Fibroblast of villous mesenchyme (primary cell): Measurements from ENCODE around the gene CORO1A. TPM values are rescaled to one million over a fixed set of nuclear protein-coding genes. Genes with fewer than 3 reads are reported as not detected.
"Not testable (repeated sequence)": the region's sequence is repeated elsewhere in the genome, so short reads cannot be mapped to it uniquely, and the experiment has no call there.

Experiments
- DNase-seq: peaks from one replicate; pipeline ENCODE4 v3.0.0-alpha.2; 2010; ENCODE audit warnings: low read depth
- H3K4me3 ChIP-seq: 2 replicates; pipeline ENCODE4 v1.5.1; 2011; ENCODE audit warnings: low read depth, mild to moderate bottlenecking, low read length
- total RNA-seq: library from RNA; depleted of rRNA; stranded (reverse); fragments of >200 nt; gene quantifications from 2 replicates; pipeline ENCODE4 v1.2.3, GENCODE V29; 2012
- TF ChIP-seq, protein P1 (sequence below): IDR thresholded peaks from 2 replicates; pipeline ENCODE4 v1.5.1; 2012; ENCODE audit warnings: low read depth, mild to moderate bottlenecking, low read length; ENCODE audit not compliant: insufficient read depth

The CORO1A gene
- total RNA-seq, 1 donor, result 3.5 TPM

DNA sequence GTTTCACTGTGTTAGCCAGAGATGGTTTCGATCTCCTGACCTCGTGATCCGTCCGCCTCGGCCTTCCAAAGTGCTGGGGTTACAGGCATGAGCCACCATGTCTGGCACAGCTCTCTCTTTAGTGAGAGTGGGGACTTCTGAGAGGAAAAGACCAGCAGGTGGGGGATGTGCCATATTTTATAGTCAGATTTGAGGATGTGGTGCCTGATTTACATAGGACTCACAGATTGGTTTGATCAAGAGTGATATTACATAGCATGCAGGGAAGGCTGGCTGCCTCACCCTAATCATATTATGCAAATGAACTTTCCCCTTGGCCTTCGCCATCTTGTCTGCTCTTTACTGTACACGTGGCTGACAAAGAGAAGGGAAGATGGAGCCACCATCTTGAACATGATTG is 32.3 kb upstream of the CORO1A start:
- TF ChIP-seq, protein P1, sequence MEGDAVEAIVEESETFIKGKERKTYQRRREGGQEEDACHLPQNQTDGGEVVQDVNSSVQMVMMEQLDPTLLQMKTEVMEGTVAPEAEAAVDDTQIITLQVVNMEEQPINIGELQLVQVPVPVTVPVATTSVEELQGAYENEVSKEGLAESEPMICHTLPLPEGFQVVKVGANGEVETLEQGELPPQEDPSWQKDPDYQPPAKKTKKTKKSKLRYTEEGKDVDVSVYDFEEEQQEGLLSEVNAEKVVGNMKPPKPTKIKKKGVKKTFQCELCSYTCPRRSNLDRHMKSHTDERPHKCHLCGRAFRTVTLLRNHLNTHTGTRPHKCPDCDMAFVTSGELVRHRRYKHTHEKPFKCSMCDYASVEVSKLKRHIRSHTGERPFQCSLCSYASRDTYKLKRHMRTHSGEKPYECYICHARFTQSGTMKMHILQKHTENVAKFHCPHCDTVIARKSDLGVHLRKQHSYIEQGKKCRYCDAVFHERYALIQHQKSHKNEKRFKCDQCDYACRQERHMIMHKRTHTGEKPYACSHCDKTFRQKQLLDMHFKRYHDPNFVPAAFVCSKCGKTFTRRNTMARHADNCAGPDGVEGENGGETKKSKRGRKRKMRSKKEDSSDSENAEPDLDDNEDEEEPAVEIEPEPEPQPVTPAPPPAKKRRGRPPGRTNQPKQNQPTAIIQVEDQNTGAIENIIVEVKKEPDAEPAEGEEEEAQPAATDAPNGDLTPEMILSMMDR, result no peak
- DNase-seq, result no peak
- no peak overlapping the region for H3K4me3 ChIP-seq

DNA sequence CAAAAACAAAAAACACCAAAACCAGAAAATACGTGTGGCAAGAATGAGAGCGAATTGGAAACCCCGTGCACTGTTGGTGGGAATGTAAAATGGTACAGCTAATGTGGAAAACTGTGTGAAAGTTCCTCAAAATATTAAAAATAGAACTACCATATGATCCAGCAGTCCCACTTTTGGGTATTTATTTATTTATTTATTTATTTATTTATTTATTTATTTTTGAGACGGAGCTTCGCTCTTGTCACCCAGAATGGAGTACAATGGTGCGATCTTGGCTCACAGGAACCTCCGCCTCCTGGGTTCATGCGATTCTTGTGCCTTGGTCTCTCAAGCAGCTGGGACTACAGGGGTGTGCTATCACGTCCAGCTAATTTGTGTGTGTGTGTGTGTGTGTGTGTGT is 30.9 kb upstream of the CORO1A start:
- DNase-seq, result no peak
- no peak overlapping the region for H3K4me3 ChIP-seq
- TF ChIP-seq, protein P1, result no peak

DNA sequence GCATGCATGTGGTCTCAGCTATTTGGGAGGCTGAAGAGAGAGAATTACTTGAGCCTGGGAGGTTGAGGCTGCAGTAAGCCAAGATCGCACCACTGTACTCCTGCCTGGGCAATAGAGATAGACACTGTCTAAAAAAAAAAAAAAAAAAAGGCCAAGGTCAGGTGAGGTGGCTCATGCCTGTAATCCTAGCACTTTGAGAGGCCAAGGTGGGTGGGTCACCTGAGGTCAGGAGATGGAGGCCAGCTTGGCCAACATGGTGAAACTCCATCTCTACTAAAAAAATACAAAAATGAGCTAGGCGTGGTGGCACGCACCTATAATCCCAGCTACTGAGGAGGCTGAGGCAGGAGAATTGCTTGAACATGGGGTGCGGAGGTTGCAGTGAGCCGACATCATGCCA is 28.2 kb upstream of the CORO1A start:
- TF ChIP-seq, protein P1, result no peak
- no peak overlapping the region for H3K4me3 ChIP-seq
- no peak for DNase-seq

DNA sequence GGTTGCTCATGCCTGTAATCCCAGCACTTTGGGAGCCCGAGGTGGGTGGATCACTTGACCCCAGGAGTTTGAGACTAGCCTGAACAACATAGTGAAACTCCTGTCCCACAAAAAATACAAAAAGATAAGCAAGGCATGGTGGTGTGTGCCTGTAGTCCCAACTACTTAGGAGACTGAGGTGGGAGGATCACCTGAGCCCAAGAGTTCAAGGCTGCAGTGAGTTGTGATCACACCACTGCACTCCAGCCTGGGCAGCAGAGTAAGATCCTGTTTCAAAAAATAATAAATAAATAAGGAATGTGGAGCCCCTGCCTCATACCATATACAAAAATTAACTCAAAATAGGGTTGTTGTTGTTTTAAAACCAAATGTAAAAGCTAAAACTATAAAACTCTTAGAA is 26.2 kb upstream of the CORO1A start:
- TF ChIP-seq, protein P1, result no peak
- no peak for DNase-seq
- H3K4me3 ChIP-seq, result no peak overlapping the region

DNA sequence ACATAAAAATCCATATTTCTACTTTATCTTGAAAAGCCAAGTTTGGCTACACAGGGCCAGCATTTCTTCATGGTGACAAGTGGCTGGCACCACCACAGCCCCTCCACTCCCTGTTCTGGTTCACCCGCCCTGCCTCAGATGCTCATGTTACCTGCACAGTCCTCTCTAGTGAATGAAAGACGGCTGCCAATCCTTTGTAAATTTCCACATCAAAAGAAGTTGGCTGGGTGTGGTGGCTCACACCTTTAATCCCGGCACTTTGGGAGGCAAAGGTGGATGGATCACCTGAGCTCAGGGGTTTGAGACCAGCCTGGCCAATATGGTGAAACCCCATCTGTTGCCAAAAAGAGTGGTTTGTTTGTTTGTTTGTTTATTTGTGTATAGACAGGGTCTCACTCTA is 19.9 kb upstream of the CORO1A start:
- no peak overlapping the region for H3K4me3 ChIP-seq
- TF ChIP-seq, protein P1, result no peak
- no peak for DNase-seq

DNA sequence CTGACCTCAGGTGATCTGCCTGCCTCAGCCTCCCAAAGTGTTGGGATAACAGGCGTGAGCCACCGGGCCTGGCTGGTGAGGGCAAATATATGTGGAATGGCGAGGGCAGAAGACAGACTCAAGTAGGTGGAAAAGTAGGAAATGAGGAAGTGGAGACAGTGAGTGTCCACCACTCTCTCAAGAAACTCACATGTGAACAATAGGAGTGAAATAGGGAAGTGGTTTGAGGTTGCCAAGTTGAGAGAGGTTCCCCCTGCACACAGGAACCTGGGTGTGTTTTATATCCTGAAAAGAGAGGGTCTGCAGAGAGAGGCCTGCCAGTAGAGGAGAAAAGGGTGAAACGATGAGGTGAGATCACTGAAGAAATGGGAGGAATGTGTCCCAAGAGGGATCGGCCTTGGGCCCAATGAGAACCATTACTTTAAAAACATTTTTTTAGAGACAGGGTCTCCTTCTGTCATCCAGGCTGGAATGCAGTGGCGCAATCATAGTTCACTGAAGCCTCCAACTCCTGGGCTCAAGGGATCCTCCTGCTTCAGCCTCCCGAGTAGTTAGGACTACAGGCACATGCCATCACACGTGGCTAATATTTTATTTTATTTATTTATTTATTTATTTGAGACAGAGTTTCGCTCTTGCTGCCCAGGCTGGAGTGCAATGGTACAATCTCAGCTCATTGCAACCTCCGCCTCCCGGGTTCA is 17.1 kb upstream of the CORO1A start:
- TF ChIP-seq, protein P1, result no peak
- DNase-seq, result no peak

DNA sequence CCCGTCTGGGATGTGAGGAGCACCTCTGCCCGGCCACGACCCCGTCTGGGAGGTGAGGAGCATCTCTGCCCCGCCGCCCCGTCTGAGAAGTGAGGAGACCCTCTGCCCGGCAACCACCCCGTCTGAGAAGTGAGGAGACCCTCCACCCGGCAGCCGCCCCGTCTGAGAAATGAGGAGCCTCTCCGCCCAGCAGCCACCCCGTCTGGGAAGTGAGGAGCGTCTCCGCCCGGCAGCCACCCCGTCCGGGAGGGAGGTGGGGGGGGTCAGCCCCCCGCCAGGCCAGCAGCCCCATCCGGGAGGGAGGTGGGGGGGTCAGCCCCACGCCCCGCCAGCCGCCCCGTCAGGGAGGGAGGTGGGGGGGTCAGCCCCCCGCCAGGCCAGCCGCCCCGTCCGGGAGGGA is 14.7 kb upstream of the CORO1A start:
- DNase-seq, H3K4me3 ChIP-seq: not testable (repeated sequence)

More for the DNA sequence above, 17.1 kb upstream of the CORO1A start:
- H3K4me3 ChIP-seq, result no peak overlapping the region

DNA sequence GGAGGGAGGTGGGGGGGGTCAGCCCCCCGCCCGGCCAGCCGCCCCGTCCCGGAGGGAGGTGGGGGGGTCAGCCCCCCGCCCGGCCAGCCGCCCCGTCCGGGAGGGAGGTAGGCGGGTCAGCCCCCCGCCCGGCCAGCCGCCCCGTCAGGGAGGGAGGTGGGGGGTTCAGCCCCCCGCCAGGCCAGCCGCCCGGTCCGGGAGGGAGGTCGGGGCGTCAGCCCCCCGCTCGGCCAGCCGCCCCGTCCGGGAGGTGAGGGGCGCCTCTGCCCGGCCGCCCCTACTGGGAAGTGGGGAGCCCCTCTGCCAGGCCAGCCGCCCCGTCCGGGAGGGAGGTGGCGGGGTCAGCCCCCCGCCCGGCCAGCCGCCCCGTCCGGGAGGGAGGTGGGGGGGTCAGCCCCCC is 14.0 kb upstream of the CORO1A start:
- H3K4me3 ChIP-seq, DNase-seq: not testable (repeated sequence)

DNA sequence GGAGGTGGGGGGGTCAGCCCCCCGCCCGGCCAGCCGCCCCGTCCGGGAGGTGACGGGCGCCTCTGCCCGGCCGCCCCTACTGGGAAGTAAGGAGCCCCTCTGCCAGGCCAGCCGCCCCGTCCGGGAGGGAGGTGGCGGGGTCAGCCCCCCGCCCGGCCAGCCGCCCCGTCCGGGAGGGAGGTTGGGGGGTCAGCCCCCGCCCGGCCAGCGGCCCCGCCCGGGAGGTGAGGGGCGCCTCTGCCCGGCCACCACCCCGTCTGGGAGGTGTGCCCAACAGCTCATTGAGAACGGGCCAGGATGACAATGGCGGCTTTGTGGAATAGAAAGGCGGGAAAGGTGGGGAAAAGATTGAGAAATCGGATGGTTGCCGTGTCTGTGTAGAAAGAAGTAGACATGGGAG is 13.3 kb upstream of the CORO1A start:
- not testable (repeated sequence) for DNase-seq, H3K4me3 ChIP-seq
